ENCODE data around the gene FGF2. TPM values are rescaled to one million over a fixed set of nuclear protein-coding genes. Genes with fewer than 3 reads are reported as not detected.

Gene FGF2
- total RNA-seq, 1 experiment from 2014 or later, result 99.0 TPM

GRCh38 chr4:122826079-122826527 is 528 bp upstream of the FGF2 start:
- Histone ChIP-seq H3K18ac (ENCODE audit: insufficient read length, low read depth, low read length) (peak overlapping the region; percentile 53), H2AK5ac (ENCODE audit: insufficient read length, low read length) (no peak overlapping the region), H4K8ac (replicated peaks; ENCODE audit: insufficient read length, low read depth, low read length) (no peak overlapping the region), H4K5ac (ENCODE audit: insufficient read length, low read depth, low read length) (no peak overlapping the region), H3K9ac (ENCODE audit: extremely low read depth, insufficient read length, low read length) (peak overlapping the region; percentile 87), H2BK15ac (ENCODE audit: low read depth, low read length) (no peak overlapping the region), H2BK20ac (ENCODE audit: low read depth, low read length, poor library complexity, severe bottlenecking) (peak overlapping the region; percentile 27), H3K79me1 (ENCODE audit: insufficient read depth, low read depth, low read length, poor library complexity, severe bottlenecking) (peaks cover 2% of the 10 kb centered on the region), H3K23ac (ENCODE audit: insufficient read length, low read depth, low read length) (no peak overlapping the region), H3K4me1 (ENCODE audit: insufficient read depth, low read length) (peaks cover 8% of the 10 kb centered on the region; the same call in 1 of the 2 replicates), H3K14ac (ENCODE audit: insufficient read depth, low read length) (peak overlapping the region; percentile 75; the same call in 1 of the 2 replicates), H4K20me1 (ENCODE audit: control insufficient read depth, insufficient read depth, insufficient read length) (no peaks in the 10 kb centered on the region), H3K23me2 (ENCODE audit: insufficient read length, low read depth, low read length, poor library complexity, severe bottlenecking) (peaks cover 13% of the 10 kb centered on the region), H4K91ac (ENCODE audit: insufficient read length, low read depth, low read length) (no peak overlapping the region), H3K56ac (ENCODE audit: insufficient read length, low read depth, low read length) (no peak overlapping the region), H3K9me3 (ENCODE audit: control insufficient read depth, low read depth, low read length) (no peaks in the 10 kb centered on the region), H3K4ac (ENCODE audit: low read depth, low read length) (no peak overlapping the region; the same call in 1 of the 2 replicates), H3K79me2 (ENCODE audit: insufficient read depth, low read length) (peaks cover 27% of the 10 kb centered on the region), H2BK5ac (ENCODE audit: insufficient read length, low read length) (no peak overlapping the region), H2BK120ac (ENCODE audit: low read depth, low read length, poor library complexity, severe bottlenecking) (peak overlapping the region; percentile 52), H3T11ph (ENCODE audit: low read length) (peak overlapping the region; percentile 22), H2BK12ac (ENCODE audit: insufficient read length, low read depth, low read length) (peak overlapping the region; percentile 65), H3K4me2 (ENCODE audit: insufficient read depth, insufficient read length, low read length) (peak overlapping the region; percentile 77), H2AFZ (ENCODE audit: low read length) (no peak overlapping the region), H3K27me3 (ENCODE audit: insufficient read depth, low read length) (no peaks in the 10 kb centered on the region), H3K27ac (ENCODE audit: insufficient read length, low read depth, low read length) (peak overlapping the region; percentile 46)
- Mint-ChIP-seq H3K9me3 (peaks cover 0 to 2% of the 10 kb centered on the region in 2 experiments; a peak in 2 of 5 replicates), H3K4me1 (peaks cover 45 to 46% of the 10 kb centered on the region in 2 experiments), H3K27ac (peak overlapping the region; percentile 80 to 92 (median 81)), H3K36me3 (ENCODE audit: insufficient read depth in 1 of 3, low read depth in 3 of 3) (peaks cover 8 to 34% (median 26%) of the 10 kb centered on the region in 3 experiments), H3K4me3 (peak overlapping the region; percentile 63 to 81), H3K27me3 (ENCODE audit: low read depth) (no peaks in the 10 kb centered on the region)
- DNase-seq, result no peak
- WGBS (ENCODE audit: extremely low coverage, insufficient read length, low lambda C conversion rate), result no CpG with 5 or more reads among the region's 18 CpGs
- no peak for TF ChIP-seq CTCF (conservative IDR thresholded peaks at IDR 0.05)

Data from H9 (cell line).